KG1 (cell line): ENCODE data around the gene ZNF275.
"Not testable (repeated sequence)": the region's sequence is repeated elsewhere in the genome, so short reads cannot be mapped to it uniquely, and the experiment has no call there.

Experiments
- DNase-seq: peaks from one replicate; lab custom pipeline; 2025; lab: John Stamatoyannopoulos, UW

The ZNF275 gene

DNA sequence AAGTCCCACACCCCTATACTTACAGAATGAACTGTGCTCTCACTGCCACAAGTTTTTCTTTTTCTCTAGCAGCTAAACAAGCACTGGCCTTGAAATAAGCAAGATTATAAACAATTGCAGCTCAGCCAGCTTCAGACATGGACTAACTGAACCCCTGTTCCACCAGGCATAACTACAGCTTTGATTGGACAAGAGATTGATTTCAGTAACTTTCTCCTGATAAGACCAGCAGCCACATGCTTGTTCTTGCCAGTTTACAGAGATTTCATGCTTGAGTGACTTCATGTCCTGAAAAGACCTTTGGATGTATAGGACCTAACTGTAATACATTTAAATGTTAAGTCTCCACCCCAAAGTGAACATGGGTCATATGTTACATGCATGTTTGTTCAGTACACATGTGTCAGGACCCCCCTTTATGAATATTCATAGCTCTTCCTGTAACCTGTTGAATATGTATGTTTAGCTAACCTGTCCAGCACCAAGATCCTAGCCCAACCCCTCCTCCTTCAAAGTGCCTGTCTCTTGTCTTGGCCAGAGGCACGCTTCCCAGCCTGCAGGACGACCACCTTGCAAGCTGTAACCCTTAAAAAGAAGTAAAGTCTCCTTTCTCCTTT, 27.9 kb downstream of the ZNF275 start:
- no peak for DNase-seq

DNA sequence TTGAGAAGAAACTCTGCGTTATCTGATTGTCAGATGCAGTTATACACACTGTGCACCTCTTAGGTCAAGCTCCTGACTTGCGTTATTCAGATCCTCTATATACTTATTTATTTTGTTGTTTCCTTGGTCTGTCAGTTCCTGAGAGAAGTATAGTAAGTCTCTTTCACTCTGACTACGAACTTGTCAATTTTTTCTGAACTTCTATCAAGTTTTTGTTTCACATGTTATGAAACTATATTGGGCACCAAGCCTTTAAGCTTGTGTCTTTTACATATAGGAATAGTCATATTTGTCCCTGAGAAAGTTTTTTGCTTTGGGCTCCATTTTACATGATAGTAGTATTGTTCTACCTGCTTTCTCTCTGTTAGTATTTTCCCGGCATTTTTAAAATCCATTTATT, 31.7 kb downstream of the ZNF275 start:
- no peak for DNase-seq

DNA sequence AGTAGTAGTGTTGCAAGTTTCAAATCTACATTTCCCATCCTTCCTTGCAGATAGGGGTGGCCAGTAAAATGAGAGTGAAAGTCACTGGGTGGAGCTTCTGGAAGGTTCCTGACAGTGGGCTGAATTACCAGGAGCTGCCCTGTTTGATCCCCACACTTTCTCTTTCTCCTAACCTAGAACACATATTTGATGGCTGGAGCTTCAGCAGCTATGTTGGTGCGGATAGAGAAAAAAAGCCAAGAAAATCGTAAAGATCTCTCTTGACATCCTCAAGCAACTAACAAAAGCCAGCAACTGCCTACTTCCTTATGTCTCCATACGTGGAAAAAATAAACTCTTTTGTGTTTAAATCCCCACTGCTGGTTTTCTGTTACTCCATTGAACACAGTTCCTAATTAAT, 32.2 kb downstream of the ZNF275 start:
- DNase-seq, result no peak

DNA sequence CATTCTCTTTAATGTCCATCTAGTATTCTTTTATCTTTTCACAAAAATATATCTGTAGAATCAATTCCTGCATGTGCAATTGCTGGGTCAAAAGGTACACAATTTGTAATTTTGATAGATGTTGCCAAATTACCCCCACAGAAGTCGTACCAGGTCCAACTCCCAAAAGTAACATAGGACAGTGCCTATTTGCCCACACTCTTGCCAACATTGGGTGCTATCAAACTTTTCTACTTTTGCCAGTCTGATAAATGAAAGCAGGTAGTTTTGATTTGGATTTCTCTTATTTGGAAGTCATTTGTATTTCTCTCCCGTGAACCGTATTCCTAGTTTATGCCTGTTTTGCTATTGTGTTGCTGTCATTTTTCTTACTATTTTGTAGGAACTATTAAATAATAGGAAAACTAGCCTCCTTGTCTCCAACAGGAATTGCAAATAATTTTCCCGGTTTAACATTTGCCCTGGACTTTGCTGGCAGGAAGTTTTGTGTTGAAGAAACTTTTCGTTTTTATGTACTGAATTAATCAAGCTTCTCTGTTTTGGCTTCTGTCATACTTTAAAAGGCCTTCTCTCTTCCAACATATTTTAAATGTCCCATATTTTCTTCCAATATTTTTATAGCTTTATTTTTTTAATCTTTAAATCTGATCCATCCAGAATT, 33.1 kb downstream of the ZNF275 start:
- no peak for DNase-seq

DNA sequence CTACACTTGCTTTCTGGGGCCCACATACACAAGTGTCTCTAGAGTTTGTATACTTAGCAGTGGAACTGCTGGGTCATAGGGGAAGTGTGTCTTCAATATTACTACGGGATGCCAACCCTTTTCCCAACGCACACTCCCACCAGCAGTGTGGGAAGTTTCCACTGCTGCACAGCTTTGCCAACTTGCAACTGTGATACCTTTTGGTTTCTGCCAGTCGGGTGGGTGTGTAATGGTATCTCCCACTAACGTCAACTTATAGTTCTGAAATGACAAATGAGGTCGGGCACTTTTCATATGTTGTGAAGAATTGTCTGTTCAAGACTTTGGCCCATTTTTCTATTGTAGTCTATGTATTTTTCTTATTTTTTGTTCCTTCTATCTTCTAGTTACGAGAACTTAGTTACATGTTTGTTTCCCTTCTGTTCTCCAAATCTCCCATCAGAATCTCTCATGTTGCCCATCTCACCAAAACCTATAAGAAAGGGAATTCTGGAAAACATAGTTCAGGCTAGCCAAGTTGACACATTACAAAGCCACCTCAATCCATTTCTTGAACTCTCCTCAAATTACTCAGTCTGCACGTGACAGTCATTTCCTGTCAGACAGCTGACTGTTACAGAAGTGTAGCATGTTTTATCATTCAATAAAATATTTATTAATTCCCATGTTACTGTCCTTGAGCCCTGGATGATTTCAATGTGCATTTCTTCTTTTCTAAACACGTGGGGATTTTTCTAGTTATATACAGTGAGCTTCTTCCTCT, 36.5 kb downstream of the ZNF275 start:
- no peak for DNase-seq

DNA sequence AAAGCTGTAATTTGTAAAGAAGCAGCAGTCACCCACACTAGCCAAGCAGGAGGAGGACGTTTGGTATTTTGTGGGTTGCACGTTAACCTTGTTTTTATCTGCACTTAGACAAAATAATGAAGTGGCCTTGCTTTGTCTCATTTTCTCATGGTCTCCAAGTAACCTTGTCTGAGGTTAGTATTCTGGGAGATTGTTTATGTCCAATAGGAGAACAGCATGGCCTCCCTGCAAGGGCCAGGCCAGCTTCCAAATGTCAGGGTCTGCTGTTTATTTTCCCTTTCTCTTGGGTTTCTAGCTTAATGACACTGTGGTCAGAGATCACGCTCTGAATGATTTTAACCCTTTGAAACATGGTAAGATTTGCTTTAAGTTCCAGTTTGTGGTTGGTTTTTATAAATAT, 37.3 kb downstream of the ZNF275 start:
- DNase-seq, result no peak

DNA sequence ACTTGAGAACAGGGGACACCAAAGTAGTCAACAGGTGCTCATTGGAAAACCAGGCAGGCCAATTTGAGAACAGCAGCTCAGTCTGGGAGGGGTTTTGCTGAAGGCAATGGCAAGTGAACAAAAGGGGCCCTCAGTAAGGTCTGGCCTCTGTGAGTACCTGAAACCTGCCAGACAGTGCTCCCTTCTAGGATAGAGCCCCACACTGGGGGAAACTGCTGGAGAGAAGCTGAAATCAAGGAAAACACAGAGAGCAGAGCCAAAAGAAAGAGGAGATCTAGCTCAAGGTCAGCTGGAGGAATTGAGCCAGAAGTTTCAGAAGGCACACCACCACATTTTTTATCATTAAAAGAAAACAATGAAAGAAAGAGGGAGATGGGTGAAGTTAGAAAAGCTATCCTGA, 39.0 kb downstream of the ZNF275 start:
- DNase-seq, result no peak

DNA sequence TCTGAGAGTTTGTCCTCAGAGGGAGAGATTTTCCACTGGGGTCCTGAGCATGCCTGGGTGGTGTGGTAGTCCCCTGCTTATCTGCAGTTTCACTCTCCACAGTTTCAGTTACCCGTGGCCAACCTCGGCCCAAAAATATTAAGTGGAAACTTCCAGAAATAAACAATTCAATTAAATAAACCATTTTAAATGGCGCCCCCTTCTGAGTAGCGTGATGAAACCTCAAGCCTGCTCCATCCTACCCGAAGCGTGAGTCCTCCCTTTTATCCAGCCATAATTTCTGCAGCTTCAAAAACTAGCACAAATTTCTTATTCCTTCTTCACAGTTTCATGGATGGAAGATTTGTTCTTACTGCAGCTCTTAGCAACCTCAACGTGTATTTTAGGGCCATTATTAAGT, 40.5 kb downstream of the ZNF275 start:
- no peak for DNase-seq

DNA sequence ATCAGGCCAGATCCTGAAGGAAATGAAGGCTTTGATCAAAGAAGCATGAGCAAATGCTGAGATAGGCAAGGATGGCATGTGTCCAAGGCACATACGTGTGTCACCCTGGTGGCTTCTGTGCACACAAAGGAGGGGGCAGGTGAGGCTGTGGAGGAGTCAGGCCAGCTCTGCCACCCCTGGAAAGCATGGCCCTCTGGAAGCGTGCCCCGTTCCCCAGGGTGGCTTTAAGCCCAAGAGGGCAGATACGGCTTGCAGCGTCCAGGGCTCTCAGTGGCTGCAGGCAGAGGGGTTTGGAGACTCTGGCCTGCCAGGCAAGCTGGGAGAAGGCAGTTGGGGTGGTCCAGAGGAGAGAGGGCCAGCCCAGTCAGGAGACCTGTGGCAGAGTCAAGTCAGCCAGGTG, 41.6 kb downstream of the ZNF275 start:
- no peak for DNase-seq

DNA sequence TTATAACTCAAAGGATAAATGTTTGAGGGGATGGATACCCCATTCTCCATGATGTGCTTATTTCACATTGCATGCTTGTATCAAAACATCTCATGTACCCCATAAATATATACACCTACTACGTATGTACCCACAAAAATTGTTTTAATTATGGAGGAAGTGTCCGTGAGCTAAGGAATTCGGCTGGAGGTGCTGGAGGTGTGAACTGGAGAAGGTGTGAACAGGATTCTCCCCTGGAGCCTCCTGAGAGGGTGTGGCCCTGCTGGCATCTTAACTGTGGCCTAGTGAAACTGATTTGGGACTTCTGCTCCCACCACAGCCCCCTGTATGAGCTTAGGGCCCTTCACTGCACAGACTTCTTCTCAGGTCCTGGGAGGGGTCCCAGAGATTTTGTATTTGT, 43.8 kb downstream of the ZNF275 start:
- no peak for DNase-seq

DNA sequence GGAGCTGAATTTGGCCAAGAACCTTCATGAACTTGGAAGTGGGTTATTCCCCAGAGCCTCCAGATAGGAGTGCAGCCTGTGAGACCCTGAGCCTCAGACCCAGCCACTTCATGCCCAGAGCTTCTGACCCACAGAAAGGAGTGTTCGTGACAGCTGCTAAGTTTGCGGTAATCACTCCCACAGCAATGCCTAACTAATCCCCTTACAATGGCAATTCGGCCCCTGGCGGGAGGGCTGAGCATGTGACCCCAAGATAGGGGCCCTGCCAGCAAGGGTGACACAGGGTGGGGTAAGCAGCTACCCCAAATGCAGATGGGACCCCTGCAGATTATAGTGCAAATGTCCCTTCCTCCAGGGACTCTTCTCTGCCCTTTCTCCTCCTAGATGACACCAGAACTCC, 44.7 kb downstream of the ZNF275 start:
- no peak for DNase-seq

DNA sequence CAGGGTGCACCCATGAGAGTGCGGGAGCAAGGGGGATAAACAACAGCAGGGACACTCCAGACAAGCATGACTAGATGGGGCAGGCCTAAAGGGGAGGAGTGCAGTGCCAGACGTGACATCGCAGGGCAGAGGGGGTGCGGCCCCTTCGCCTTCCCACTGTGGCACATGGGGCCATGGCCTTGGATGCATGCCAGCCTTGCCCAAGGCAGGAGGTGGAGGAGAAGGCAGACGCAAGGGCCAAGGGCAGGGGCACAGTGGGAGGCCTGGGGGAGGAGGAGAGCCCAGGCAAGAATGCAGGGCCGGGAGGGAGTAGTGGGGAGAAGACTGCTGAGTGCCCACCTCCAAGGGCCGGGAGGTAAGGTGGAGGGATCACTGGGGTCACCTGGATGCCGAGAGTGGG, 45.6 kb downstream of the ZNF275 start:
- no peak for DNase-seq

DNA sequence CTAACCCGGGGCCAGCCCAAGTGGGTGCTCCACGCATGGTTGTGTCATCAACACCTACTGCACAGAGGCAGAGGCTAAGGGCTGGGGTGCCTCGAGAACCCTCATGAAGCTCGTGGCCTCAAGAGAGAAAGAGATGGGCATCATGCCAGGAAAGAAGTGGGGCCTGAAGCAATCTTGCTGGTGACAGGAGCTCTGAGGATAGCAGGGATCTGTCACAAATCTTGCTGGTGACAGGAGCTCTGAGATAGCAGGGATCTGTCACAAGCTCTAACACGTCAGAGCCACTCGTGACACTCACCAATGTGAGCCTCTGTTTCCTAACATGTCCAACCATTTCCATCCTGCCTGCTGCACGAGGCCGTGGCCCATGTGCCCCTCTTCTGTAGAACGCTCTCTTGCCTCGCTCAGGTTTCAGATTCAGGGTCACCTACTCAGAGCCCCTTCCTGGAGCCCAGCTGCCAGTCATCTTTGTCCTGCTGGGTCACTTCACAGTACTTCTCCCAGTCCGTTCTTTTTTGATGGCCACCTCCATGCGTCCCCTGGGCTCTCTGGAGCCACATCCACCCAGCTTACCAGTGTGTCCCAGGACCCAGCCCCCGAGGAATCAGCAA, 46.1 kb downstream of the ZNF275 start:
- no peak for DNase-seq

DNA sequence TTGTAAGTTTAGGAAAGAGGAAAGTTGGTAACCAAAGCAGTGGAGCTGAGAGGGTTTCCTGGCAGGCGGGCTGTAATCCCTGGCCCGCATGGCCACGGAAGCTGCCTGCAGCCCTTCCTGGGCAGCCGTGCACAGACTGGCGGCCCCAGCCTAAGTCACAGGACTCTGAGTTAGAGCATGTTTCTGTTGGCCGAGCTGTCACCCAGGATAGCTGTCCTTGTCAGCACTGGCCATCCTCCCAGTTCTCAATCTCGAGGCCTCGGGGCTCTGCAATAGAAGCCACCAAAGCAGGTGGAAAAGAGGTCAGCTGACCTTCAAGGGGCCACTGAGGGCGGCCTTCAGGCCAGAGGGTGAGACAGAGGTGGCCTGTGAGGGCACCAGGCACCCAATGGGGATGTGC, 46.7 kb downstream of the ZNF275 start:
- no peak for DNase-seq

DNA sequence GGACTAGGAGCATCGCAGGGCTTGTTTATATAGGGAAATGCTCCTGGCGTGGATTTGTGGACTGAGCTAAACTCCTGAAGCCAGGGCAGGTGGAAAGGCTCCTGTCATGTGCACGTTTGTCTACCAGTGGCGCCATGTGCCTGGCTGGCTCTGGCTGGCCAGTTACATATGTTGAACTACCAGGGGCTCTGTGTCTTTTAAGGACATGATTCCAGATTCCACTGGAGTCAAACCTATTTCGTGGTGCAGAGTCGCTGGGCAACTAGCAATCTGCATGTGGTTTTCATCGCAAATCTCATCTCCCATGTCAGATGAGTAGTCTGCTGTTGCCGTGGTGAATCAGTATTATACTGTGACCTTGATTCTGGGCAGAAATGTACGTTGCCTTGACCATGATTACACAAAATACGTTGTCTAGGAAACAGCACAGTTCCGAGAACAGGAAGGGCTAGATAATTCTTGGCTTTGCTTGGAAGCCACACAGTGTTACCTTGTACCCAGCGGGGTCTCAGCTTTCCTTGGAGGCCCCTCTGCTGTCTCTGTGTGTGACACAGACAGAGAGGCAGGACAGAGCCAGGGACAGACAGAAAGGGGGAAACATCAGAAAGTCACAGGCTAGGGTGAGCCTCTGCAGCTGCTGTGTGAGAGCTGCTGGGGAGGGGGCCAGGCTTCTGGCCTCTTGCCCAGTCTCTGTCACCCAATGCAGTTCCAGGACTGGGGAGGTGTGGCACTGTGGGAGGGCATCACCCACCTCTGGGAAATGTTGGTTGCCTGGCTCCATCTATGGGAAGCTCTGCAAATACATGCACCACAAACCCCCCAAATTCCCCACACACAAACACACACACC, 48.0 kb downstream of the ZNF275 start:
- DNase-seq, result no peak

DNA sequence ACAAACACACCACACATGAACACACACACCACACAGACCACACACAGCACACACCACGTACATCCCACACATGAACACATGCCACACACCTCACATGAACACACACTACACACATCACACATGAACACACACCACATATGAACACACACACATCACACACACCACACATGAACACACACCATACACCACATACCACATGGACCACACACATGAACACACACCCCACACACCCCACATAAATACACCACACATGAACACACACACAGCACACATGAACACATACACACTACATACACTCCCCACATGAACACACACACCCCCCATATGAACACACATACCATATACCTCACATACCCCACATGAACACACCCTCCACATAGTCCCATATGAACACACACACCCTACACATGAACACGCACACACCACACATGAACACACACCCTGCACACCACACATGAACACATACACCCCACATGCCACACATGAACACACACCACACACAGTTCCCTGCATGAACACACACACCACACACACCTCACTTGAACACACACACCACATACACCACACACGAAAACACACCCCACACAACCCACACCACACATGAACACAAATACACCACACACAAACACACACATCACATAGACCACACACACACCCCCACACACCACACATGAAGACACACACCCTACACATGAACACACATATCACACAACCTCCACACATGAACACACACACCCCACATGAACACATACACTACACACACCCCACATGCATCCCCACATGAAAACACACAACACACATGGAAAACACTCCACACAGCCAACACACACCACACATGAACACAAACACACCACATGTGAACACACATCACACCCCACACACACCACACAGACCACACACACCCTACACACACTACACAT, 48.9 kb downstream of the ZNF275 start:
- DNase-seq, result no peak

DNA sequence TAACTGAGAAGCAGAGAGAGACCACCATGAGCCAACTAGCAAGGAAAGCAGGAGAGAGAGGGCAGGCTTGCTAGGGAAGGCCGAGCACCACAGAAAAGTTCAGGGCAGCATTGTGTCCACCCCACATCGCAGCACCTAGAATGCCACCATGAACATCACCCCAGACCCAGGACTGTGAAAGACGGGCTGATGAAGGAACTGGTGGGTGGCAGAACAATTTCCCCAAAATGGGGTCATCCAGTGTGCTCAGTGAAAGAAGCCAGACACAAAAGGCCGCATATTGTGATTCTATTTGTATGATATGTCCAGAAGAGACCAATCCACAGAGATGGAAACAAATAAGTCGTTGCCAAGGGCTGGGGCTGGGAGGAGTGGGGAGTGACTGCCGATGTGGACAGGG, 50.4 kb downstream of the ZNF275 start:
- DNase-seq, result no peak

DNA sequence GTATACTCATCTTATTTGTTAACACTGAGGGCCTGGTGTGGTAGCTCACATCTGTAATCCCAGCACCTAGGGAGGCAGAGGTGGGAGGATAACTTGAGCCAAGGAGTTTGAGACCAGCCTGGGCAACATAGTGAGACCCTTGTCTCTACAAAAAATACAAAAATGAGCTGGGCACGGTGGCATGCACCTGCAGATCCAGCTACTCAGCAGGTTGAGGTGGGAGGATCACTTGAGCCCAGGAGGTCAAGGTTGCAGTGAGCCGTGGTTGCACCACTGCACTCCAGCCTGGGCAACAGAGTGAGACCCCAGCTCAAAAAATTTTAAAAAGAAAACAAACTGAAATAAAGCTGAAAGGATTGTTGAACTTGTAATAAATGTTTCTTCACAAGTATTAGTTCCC, 51.0 kb downstream of the ZNF275 start:
- DNase-seq, result not testable (repeated sequence)

DNA sequence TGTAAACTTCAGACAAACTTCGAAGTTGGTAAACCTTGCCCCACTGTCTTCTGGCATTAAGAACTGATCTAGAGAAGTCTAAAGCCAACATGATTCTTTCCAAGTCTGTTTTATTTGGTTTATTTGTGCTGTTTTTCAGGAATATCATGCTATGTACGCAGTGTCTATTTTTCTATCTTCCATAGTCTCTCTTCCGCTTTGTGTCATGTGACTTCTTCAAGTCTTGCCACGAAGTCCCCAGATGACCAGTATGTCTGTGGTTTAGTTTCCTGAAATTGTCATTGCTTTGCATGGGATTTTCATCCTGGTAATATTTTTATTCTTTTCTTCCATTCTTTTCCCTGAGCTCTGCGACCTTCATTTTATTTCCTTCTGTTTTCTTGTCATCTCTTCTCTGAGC, 52.1 kb downstream of the ZNF275 start:
- no peak for DNase-seq

DNA sequence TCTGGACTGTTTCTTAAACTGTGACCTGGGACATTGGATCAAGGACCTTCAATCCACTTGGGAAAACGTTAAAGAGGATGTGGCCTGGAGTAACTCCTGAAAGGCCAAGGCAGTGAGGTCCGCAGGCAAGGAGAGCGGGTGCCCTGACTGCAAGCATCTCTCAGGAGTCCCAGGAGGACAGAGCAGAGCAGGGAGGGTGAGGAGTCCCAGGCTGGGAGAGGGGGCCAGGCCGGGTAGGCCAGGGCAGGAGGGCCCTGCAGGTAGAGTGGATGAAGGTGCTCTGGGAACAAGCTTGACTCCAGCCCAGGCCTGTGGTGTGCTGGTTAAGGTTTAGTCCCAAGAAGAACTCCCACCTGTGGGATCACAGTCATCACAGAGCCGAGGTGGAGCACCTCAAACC, 53.4 kb downstream of the ZNF275 start:
- no peak for DNase-seq
